Common myeloid progenitor, CD34-positive (primary cell): ENCODE results near the gene PPP1R15B.
A peak's percentile ranks its signal among the peaks of the same experiment; 100 is the strongest.
"Not testable (repeated sequence)": the region's sequence is repeated elsewhere in the genome, so short reads cannot be mapped to it uniquely, and the experiment has no call there.

Experiments used
- CTCF ChIA-PET: fragments of 350-600 bp; sonication (Branson Sonifier 250); formaldehyde crosslinking; loops from one replicate; lab custom pipeline; 2021; ENCODE audit warnings: antibody characterized with exemption; lab: Charles Lee
- POLR2A ChIA-PET: fragments of 350-600 bp; sonication (Branson Sonifier 250); formaldehyde crosslinking; loops from one replicate; lab custom pipeline; 2021; ENCODE audit warnings: antibody characterized with exemption; lab: Charles Lee
- DNase-seq, 3 donors: peaks; one replicate each; pipeline versions ENCODE4 v3.0.0 to v3.0.0-alpha.2; 2013
- H3K27ac ChIP-seq, 2 experiments: 1 replicate in 1 of 2; 2 replicates in 1 of 2; pipeline ENCODE4 v1.7.0; 2013; ENCODE audit warnings: inconsistent platforms in 2 of 2, low read length in 2 of 2, mild to moderate bottlenecking in 2 of 2, low read depth in 1 of 2, moderate library complexity in 1 of 2; ENCODE audit not compliant: severe bottlenecking in 2 of 2, insufficient read depth in 1 of 2, poor library complexity in 1 of 2
- H3K27me3 ChIP-seq, 5 experiments: replicated peaks in 2 of 5; 1 replicate in 3 of 5; 2 replicates in 2 of 5; pipeline versions ENCODE4 v1.6.1 to v1.7.0; 2013; ENCODE audit warnings: low read length in 4 of 5, mild to moderate bottlenecking in 2 of 5, moderate library complexity in 2 of 5, inconsistent platforms in 1 of 5; ENCODE audit not compliant: insufficient read depth in 5 of 5, control insufficient read depth in 4 of 5
- H3K36me3 ChIP-seq, 4 experiments: 1 replicate in 2 of 4; 2 replicates in 2 of 4; pipeline versions ENCODE4 v1.6.1 to v1.7.0; 2013; ENCODE audit warnings: low read length in 3 of 4, control low read depth in 1 of 4, mild to moderate bottlenecking in 1 of 4; ENCODE audit not compliant: control insufficient read depth in 4 of 4, insufficient read depth in 4 of 4
- H3K4me1 ChIP-seq, 4 experiments: 1 replicate in 3 of 4; 2 replicates in 1 of 4; pipeline versions ENCODE4 v1.6.1 to v1.7.1; 2013; ENCODE audit warnings: low read length in 3 of 4, mild to moderate bottlenecking in 3 of 4, control low read depth in 1 of 4, inconsistent platforms in 1 of 4, moderate library complexity in 1 of 4; ENCODE audit not compliant: control insufficient read depth in 4 of 4, insufficient read depth in 4 of 4; ENCODE audit errors: control extremely low read depth in 1 of 4
- H3K4me3 ChIP-seq, 7 experiments: 1 replicate in 4 of 7; 2 replicates in 3 of 7; pipeline versions ENCODE4 v1.5.1 to v1.7.0; 2013; ENCODE audit warnings: mild to moderate bottlenecking in 7 of 7, low read length in 6 of 7, moderate library complexity in 6 of 7, inconsistent platforms in 2 of 7, low read depth in 2 of 7, control low read depth in 1 of 7; ENCODE audit not compliant: insufficient read depth in 4 of 7, control insufficient read depth in 1 of 7; ENCODE audit errors: extremely low read depth in 1 of 7
- H3K9me3 ChIP-seq, 5 experiments: 1 replicate in 4 of 5; 2 replicates in 1 of 5; pipeline versions ENCODE4 v1.6.1 to v1.7.1; 2013; ENCODE audit warnings: low read length in 4 of 5, mild to moderate bottlenecking in 2 of 5, inconsistent platforms in 1 of 5, low read depth in 1 of 5, moderate library complexity in 1 of 5; ENCODE audit not compliant: control insufficient read depth in 4 of 5, insufficient read depth in 2 of 5; ENCODE audit errors: control extremely low read depth in 1 of 5
- WGBS: methylation state at CpG from one replicate; pipeline ENCODE4 v1.1.5; 2013; ENCODE audit not compliant: insufficient coverage; 5-methylcytosine and 5-hydroxymethylcytosine counted together

PPP1R15B gene

GRCh38 chr1:204422061-204422705, 10.6 kb upstream of the PPP1R15B start:
- H3K27ac ChIP-seq, result peak overlapping the region in 1 of 2 experiments; percentile 40
- H3K27me3 ChIP-seq, DNase-seq, H3K9me3 ChIP-seq, POLR2A ChIA-PET, H3K4me3 ChIP-seq: not testable (repeated sequence)
- peaks cover 7 to 21% (median 16%) of the 10 kb centered on the region in 4 experiments for H3K4me1 ChIP-seq
- peaks cover 15 to 41% (median 27%) of the 10 kb centered on the region in 4 experiments for H3K36me3 ChIP-seq
- CTCF ChIA-PET, result interaction anchor here (0.8 to 2.3 kb wide), 6 partner anchors 8 to 81 kb away, joined by 3 to 20 read pairs (median 4); partner anchors contain the start of gene PIK3C2B
- 100% methylated on average over 3 of the region's 8 CpGs for WGBS

GRCh38 chr1:204421441-204421840, 9.8 kb upstream of the PPP1R15B start:
- no peak for DNase-seq
- Histone ChIP-seq H3K36me3 (peaks cover 12 to 40% (median 24%) of the 10 kb centered on the region in 4 experiments), H3K27me3 (no peaks in the 10 kb centered on the region), H3K4me1 (peaks cover 9 to 24% (median 19%) of the 10 kb centered on the region in 4 experiments), H3K4me3 (no peak overlapping the region), H3K9me3 (no peaks in the 10 kb centered on the region), H3K27ac (no peak overlapping the region)
- CTCF ChIA-PET, result interaction anchor here (0.8 to 2.3 kb wide), 3 partner anchors 10 to 25 kb away, joined by 3 to 20 read pairs (median 7); no protein-coding TSS in a partner anchor
- POLR2A ChIA-PET, result interaction anchor here (0.6 kb wide), 1 partner anchor 54 kb away, joined by 3 read pairs; no protein-coding TSS in a partner anchor
- no CpG with 5 or more reads among the region's 1 CpG for WGBS

- POLR2A ChIA-PET, result interaction anchor here (0.6 kb wide), 1 partner anchor 55 kb away, joined by 3 read pairs; no protein-coding TSS in a partner anchor
- CTCF ChIA-PET, result interaction anchor here (0.8 to 3.9 kb wide), 4 partner anchors 9 to 83 kb away, joined by 3 to 33 read pairs (median 4); no protein-coding TSS in a partner anchor
- no peaks in the 10 kb centered on the region for H3K9me3 ChIP-seq
- peaks cover 4 to 29% (median 19%) of the 10 kb centered on the region in 4 experiments for H3K36me3 ChIP-seq
- DNase-seq, result no peak
- WGBS, result 73% methylated on average over 7 of the region's 7 CpGs
- H3K27me3 ChIP-seq, result no peaks in the 10 kb centered on the region
- H3K27ac ChIP-seq, result no peak overlapping the region
- H3K4me3 ChIP-seq, result no peak overlapping the region
- H3K4me1 ChIP-seq, result peaks cover 9 to 26% (median 22%) of the 10 kb centered on the region in 4 experiments
These were observed 8.7 kb upstream of the PPP1R15B start for GRCh38 chr1:204420039-204421004.

- Histone ChIP-seq H3K4me3 (peak overlapping the region in 1 of 7 experiments; percentile 33), H3K9me3 (no peaks in the 10 kb centered on the region), H3K36me3 (peaks cover 0 to 20% (median 9%) of the 10 kb centered on the region in 4 experiments), H3K4me1 (peaks cover 9 to 29% (median 23%) of the 10 kb centered on the region in 4 experiments), H3K27me3 (no peaks in the 10 kb centered on the region), H3K27ac (no peak overlapping the region)
- ChIA-PET CTCF (interaction anchor here (0.8 to 3.9 kb wide), 3 partner anchors 10 to 82 kb away, joined by 3 to 33 read pairs (median 5); no protein-coding TSS in a partner anchor), POLR2A (no interaction called here)
- no peak for DNase-seq
These were observed 7.4 kb upstream of the PPP1R15B start for GRCh38 chr1:204419064-204419403.

- Histone ChIP-seq H3K4me1 (peaks cover 9 to 35% (median 28%) of the 10 kb centered on the region in 4 experiments), H3K27ac (no peak overlapping the region), H3K9me3 (no peaks in the 10 kb centered on the region), H3K27me3 (no peaks in the 10 kb centered on the region), H3K4me3 (peak overlapping the region in 2 of 7 experiments; percentile 8 to 33), H3K36me3 (peaks cover 0 to 14% (median 6%) of the 10 kb centered on the region in 4 experiments)
- WGBS, result 75% methylated on average over 7 of the region's 10 CpGs
- ChIA-PET POLR2A (no interaction called here), CTCF (interaction anchor here (0.7 to 3.9 kb wide), 6 partner anchors 10 to 87 kb away, joined by 3 to 33 read pairs (median 6); no protein-coding TSS in a partner anchor)
- DNase-seq, result peak in 2 of 3 donors; percentile 62 to 74
These were observed 6.8 kb upstream of the PPP1R15B start for GRCh38 chr1:204418174-204419063.
